Testis (tissue), 3 donors: Measurements from ENCODE around the gene ENTHD1. TPM values are rescaled to one million over a fixed set of nuclear protein-coding genes. Genes with fewer than 3 reads are reported as not detected.

ENCODE experiments used
- DNase-seq: peaks from one replicate; pipeline ENCODE4 v3.0.0-alpha.2; 2019
- H3K27ac ChIP-seq, 2 donors: fragments of 200-600 bp; sonication (generic); one replicate each; pipeline ENCODE4 v1.5.1; 2019
- H3K27me3 ChIP-seq: fragments of 200-600 bp; sonication (generic); one replicate; pipeline ENCODE4 v1.5.1; 2019
- H3K36me3 ChIP-seq: fragments of 200-600 bp; sonication (generic); one replicate; pipeline ENCODE4 v1.5.1; 2017; ENCODE audit warnings: low read depth; ENCODE audit errors: missing control alignments
- H3K4me1 ChIP-seq: fragments of 200-600 bp; sonication (generic); one replicate; pipeline ENCODE4 v1.5.1; 2019
- H3K4me3 ChIP-seq, 2 donors: fragments of 200-600 bp; sonication (generic); one replicate each; pipeline ENCODE4 v1.5.1; 2017 to 2019
- H3K9me3 ChIP-seq: fragments of 200-600 bp; sonication (generic); one replicate; pipeline ENCODE4 v1.5.1; 2017
- POLR2A ChIP-seq: fragments of 450-650 bp; IDR thresholded peaks from one replicate; pipeline ENCODE4 v1.6.1; 2017; ENCODE audit warnings: antibody characterized with exemption, mild to moderate bottlenecking, moderate library complexity
- WGBS, 2 donors: methylation state at CpG; one replicate each; pipeline ENCODE4 v1.1.5; 2018; 5-methylcytosine and 5-hydroxymethylcytosine counted together
- intact Hi-C: fragments of 100-400 bp; cut with DNase I; formaldehyde crosslinking; loops from one replicate; pipeline ENCODE4 v1.15.1; 2023; ENCODE audit warnings: low total_unique reads
- polyA plus RNA-seq: library from polyadenylated mRNA; stranded (reverse); fragments of 350-450 nt; fragmentation: Illumina TruSeq; extraction: RNeasy Lipid Tissue Mini Kit (QIAGEN cat#74804); gene quantifications from one replicate; pipeline ENCODE4 v1.2.3, GENCODE V29; 2014; ENCODE audit warnings: low read depth, low replicate concordance; ENCODE audit not compliant: insufficient read depth
- total RNA-seq, 2 donors: library from RNA; depleted of rRNA; stranded (reverse); fragments of >200 nt; gene quantifications; one replicate each; pipeline ENCODE4 v1.2.3, GENCODE V29; 2016
- TF ChIP-seq, protein P1 (sequence below), 3 experiments: fragments of 450-650 bp in 2 of 3; fragments of 200-600 bp in 1 of 3; sonication (generic) in 1 of 3; IDR thresholded peaks; one replicate each; pipeline ENCODE4 v1.5.1; 2016 to 2019; ENCODE audit warnings: antibody characterized with exemption in 3 of 3, mild to moderate bottlenecking in 2 of 3, moderate library complexity in 1 of 3

ENTHD1 gene
- total and polyA plus RNA-seq, 3 donors from 2014 or later = 10.9 to 21.1 (median 12.0) TPM

DNA sequence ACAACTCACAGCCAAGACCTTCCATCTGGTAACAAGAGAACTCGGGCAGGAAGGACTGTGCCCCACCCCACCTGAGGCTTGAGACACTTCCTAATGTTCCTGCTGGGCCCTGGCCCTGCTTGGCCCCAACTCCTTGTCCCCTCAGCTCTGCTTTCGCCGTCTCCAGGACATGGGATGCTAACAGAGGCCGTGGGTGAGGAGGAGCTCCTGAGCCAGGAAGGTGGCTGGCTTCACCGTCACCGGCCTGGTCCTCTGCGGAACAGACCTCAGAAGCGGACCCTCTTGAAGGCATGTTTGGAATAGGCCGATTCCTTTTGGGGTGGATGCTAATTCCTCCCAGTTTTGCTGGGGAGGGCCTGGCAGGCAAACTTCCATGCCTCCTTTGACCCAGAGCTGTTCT lies 168.7 kb downstream of the ENTHD1 start:
- Histone ChIP-seq H3K4me1 (peaks cover 28% of the 10 kb centered on the region), H3K27ac (no peak overlapping the region), H3K36me3 (no peaks in the 10 kb centered on the region), H3K27me3 (no peaks in the 10 kb centered on the region), H3K9me3 (no peaks in the 10 kb centered on the region), H3K4me3 (no peak overlapping the region)
- intact Hi-C loops = no loop called here
- no peak for TF ChIP-seq POLR2A
- TF ChIP-seq, protein P1, sequence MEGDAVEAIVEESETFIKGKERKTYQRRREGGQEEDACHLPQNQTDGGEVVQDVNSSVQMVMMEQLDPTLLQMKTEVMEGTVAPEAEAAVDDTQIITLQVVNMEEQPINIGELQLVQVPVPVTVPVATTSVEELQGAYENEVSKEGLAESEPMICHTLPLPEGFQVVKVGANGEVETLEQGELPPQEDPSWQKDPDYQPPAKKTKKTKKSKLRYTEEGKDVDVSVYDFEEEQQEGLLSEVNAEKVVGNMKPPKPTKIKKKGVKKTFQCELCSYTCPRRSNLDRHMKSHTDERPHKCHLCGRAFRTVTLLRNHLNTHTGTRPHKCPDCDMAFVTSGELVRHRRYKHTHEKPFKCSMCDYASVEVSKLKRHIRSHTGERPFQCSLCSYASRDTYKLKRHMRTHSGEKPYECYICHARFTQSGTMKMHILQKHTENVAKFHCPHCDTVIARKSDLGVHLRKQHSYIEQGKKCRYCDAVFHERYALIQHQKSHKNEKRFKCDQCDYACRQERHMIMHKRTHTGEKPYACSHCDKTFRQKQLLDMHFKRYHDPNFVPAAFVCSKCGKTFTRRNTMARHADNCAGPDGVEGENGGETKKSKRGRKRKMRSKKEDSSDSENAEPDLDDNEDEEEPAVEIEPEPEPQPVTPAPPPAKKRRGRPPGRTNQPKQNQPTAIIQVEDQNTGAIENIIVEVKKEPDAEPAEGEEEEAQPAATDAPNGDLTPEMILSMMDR (IDR thresholded peaks at IDR 0.05) = no peak
- 50 to 92% methylated on average over 2 to 9 of the region's 9 CpGs for whole genome bisulfite sequencing, 2 donors
- no peak for DNase-seq

- intact Hi-C loops = no loop called here
- Histone ChIP-seq H3K9me3 (no peaks in the 10 kb centered on the region), H3K36me3 (no peaks in the 10 kb centered on the region), H3K4me3 (no peak overlapping the region), H3K4me1 (peaks cover 28% of the 10 kb centered on the region), H3K27ac (peak overlapping the region in 1 of 2 donors; percentile 53), H3K27me3 (no peaks in the 10 kb centered on the region)
- DNase-seq = peak; percentile 52
- TF ChIP-seq, protein P1 (IDR thresholded peaks at IDR 0.05) = no peak
- no peak for TF ChIP-seq POLR2A
- 78 to 81% methylated on average over 3 to 4 of the region's 4 CpGs for WGBS, 2 donors
Observed at GRCh38 chr22:39724390-39724789, 169.2 kb downstream of the ENTHD1 start.

DNA sequence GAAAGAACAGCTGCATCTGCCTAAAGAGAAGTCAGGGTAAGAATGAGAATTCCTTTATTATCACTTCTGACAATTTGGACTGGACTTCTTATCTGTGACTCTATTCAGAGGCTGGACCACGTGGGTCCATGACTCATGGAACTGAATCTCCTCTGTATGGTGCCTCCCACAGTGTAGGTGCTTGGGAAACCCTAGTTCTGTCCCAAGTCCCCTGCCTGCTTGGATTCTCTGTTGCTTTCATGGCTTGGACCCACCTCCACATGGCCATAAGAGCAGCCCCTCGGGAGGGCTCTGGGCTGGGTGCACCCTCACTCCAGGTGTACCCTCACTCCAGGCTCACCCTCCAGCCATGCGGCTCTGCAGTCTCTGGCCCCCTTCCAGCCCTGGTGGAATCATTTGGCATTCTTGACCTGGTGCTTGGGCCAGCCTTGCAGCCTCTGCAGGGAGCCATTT lies 169.6 kb downstream of the ENTHD1 start:
- Histone ChIP-seq H3K27me3 (no peaks in the 10 kb centered on the region), H3K27ac (peak overlapping the region in 1 of 2 donors; percentile 53)

DNA sequence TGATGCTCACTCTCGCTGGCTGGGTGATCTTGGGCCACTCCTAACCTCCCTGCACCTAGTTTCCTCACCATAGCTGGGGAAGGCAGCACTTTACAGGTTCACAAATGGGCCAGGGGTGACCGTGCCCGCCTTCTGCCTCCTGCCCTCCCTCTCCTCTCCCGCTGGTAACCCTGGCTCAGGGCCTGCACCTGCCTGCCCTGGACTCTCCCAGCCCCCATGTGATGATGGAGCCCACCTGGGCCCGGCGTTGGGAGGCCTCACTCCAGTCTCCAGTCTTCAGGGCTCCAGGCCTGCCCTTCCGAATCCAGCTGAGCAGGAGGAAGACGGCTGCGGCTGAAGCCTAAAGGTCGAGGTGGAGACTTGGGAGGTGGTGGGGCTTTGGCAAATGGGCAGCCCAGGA lies 170.1 kb downstream of the ENTHD1 start:
- Histone ChIP-seq H3K27me3 (no peaks in the 10 kb centered on the region), H3K27ac (peak overlapping the region in 1 of 2 donors; percentile 53), H3K36me3 (no peaks in the 10 kb centered on the region), H3K9me3 (no peaks in the 10 kb centered on the region), H3K4me1 (peaks cover 28% of the 10 kb centered on the region), H3K4me3 (no peak overlapping the region)
- no peak for TF ChIP-seq POLR2A
- TF ChIP-seq, protein P1 (IDR thresholded peaks at IDR 0.05) = no peak
- no peak for DNase-seq
- WGBS, 2 donors = 91 to 93% methylated on average over 10 of the region's 10 CpGs
- intact Hi-C loops = no loop called here

More for the DNA sequence above, 169.6 kb downstream of the ENTHD1 start:
- peak; percentile 81 for DNase-seq
- H3K36me3 ChIP-seq = no peaks in the 10 kb centered on the region
- H3K4me1 ChIP-seq = peaks cover 28% of the 10 kb centered on the region
- TF ChIP-seq, protein P1 (IDR thresholded peaks at IDR 0.05) = no peak
- TF ChIP-seq POLR2A = no peak
- no peak overlapping the region for H3K4me3 ChIP-seq
- intact Hi-C loops = no loop called here
- H3K9me3 ChIP-seq = no peaks in the 10 kb centered on the region
- WGBS, 2 donors = 56 to 73% methylated on average over 3 of the region's 3 CpGs

DNA sequence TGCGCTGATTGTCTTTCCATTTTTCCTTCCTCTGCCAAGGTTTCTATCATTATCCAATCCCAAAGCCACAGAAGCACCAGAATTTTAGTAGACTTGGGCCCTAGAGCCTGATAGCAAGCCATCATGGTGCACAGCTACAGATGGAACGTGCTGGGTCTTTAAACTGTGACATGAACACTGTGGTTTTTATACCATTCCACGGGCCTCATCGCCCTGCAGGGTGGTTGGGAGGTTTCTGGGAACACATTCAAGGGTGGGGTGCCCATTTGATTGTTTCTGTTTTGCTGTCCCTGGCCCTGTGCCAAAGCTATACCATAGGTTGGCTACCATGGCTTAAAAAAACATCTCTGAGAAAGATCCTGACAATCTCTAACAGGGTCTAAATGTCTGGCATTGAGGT lies 171.1 kb downstream of the ENTHD1 start:
- H3K9me3 ChIP-seq = no peaks in the 10 kb centered on the region
- H3K36me3 ChIP-seq = no peaks in the 10 kb centered on the region
- no peak overlapping the region for H3K4me3 ChIP-seq
- no peak overlapping the region for H3K27ac ChIP-seq
- H3K4me1 ChIP-seq = peaks cover 28% of the 10 kb centered on the region
- WGBS, 2 donors = 93 to 100% methylated on average over 4 of the region's 4 CpGs
- TF ChIP-seq, protein P1 (IDR thresholded peaks at IDR 0.05) = no peak
- TF ChIP-seq POLR2A = no peak
- no peak for DNase-seq
- intact Hi-C loops = no loop called here
- H3K27me3 ChIP-seq = no peaks in the 10 kb centered on the region
